ENCODE results near the gene TRAK1. TPM values are rescaled to one million over a fixed set of nuclear protein-coding genes. Genes with fewer than 3 reads are reported as not detected.

TRAK1 gene
- polyA plus RNA-seq, 4 donors, result 29.8 to 51.2 (median 46.7) TPM

DNA sequence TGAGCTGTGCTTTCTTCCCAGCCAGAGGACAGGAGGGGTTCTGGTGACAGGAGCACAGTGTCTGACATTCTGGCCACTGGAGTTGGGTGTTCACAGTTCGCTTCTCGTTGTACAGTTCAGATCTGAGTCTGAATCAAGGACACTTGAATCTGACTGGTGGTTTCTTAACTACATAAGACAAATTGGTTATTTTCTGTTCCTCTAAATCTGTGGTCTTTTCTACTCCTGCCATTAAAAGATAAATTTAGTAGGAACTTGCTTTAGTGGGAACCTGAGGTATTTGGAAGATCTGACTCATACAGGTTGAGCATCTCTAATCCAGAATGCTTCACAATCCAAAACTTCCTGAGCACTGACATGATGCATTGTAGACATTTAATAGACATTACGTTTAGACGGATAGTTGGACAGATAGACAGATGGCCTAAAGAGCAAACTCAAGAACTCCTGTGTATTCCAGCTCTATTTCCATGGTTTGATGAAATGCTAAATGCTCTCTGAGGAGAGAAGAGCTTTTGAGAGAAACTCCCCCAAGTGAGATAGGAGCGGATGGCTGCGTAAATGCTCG lies 103.9 kb downstream of the TRAK1 start:
- DNase-seq (ENCODE audit: low read depth in 4 of 4, low spot score in 3 of 4), result no peak

DNA sequence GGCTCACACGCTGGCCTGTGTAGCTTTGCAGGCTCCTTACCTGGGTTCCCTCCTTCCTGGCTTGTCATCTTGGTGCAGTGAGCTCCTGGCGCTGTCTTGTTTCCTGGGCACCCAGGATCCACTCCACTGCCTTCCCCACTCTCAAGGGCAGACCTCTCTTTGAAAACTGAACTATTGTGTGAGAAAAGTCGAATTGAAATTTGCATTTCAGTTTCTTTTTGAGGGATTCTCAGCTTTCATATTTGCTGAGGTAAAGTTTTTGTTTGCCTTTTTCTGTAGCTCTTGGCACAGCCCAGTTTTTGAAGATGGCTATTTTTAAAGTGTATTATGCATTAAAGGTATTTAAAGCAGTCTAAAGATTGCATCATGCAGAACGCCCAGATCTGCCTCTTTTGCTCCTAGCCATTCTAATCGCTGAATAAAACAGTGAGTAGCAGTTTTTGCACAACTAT lies 104.7 kb downstream of the TRAK1 start:
- no peak for DNase-seq (ENCODE audit: low read depth in 4 of 4, low spot score in 3 of 4)

DNA sequence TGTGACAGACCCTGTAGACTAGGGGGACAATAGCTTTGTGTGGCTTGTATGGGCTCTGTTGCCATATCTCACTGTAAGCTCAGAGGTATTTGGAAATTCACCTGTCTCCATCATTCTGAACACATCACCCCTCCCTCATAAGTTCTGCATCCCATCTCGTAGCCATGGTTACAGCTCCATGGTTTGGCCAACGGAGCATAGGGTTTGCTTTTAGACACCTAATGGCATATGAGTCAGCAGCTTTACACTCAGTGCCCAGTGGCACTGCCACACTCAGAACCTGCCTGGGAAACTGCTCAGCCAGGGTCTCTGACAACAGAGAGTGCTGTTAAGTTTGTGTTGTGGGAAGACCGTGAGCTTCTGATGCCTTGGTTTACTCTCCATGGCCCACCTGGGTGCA lies 107.6 kb downstream of the TRAK1 start:
- DNase-seq (ENCODE audit: low read depth in 4 of 4, low spot score in 3 of 4), result no peak

DNA sequence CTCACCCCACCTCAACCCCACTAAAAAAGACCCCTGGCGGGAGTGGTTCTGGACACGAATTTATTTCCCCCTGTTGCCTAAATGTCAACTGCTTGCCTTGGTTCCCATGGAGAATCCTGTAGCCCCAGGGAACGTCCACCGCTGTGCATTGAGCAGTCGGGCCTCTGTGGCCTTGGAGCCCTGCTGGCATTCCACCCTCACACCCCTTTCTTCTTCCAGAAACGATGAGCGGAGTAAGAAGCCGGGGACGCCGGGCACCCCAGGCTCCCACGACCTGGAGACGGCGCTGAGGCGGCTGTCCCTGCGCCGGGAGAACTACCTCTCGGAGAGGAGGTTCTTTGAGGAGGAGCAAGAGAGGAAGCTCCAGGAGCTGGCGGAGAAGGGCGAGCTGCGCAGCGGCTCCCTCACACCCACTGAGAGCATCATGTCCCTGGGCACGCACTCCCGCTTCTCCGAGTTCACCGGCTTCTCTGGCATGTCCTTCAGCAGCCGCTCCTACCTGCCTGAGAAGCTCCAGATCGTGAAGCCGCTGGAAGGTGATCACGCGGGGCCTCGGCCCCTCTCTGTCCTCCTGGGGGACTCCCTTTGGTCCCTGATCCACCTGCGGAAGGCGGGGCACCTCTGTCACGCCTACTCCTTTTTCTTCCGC lies 111.2 kb downstream of the TRAK1 start:
- DNase-seq (ENCODE audit: low read depth in 4 of 4, low spot score in 3 of 4), result no peak

DNA sequence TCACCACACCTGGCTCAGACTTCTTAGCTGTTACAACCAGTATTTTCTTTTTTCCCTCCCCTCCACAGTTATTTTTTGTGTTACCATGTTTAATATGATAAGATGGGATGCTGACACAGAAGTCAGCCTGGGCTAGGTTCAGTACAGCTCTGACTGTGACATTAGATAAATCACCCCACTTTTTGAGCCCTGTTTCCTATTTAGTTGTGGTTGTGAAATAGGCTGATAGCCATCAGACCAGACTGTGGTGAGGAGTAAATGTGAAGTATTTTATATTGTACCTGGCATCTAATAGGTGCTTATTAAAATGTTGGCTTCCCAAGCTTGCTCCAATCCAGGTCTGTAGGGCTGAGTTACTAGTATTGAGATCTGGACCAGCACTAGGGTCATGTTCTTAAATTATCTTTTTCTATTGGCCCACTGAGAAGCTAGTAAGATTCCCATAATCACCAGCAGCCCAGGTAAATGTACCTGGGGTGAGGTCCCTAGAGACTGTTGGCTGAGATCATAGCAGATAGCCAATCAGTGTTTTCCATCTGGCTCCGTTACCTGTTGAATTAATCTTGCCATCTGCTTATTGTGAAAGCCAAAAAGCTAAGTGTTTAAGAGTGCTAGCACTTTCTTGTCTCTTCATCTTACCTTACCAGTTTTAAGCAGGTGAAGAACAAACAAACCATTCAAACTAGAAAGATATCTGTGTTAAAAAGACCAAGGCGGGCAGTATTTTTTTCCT lies 113.9 kb downstream of the TRAK1 start:
- no peak for DNase-seq (ENCODE audit: low read depth in 4 of 4, low spot score in 3 of 4)

DNA sequence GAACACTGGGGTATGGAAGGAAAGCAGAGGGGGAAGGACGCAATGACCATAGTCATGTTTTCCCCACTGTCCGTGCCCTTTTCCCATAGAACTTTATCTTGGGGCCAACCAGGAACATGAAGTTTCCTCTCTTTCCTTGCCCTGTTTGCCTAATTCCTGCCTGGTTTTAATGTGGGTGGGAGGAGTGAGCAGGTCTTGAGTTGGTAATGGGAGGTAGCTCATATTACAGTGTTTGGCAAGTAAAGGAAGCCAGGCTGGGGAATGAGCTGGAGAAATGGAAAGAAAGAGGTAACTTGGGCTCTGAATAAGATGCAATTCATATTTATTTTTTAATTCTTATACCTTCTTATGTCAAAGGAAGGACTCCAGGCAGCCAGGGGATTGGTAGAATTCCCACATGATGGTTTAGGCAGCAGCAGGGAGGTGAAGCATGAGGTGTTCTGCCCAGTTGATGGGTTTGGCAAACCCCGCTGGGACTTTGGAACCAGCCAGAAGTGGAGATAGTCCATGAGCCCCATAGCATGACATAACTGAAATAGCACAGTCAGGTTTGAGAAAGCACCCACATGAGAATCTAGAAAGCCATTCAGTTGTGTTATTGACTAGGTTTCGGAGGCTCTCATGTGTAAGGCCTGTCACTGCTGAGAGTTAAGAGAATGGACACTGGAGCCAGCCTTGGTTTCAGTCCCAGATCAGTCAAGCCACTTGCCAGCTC lies 114.8 kb downstream of the TRAK1 start:
- DNase-seq (ENCODE audit: low read depth in 4 of 4, low spot score in 3 of 4), result no peak

DNA sequence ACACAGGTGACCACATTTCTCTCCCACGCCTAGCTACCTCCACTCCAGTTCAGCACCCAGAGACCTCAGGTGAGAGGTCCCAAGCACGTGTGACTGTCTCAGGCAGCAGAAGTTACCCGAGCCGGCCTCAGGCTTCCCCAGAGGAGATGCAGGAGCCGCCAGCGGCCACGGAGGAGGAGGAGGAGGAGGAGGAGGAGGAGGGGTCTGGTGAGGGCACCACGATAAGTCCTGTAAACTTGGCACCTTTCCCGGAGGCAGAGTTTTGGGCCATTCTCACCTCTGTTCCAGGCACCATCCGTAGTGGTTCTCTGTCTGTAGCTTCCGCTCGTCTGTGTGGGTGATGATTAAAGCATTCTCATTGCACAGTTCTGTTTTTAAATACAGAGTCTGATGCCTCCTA lies 118.8 kb downstream of the TRAK1 start:
- no peak for DNase-seq (ENCODE audit: low read depth in 4 of 4, low spot score in 3 of 4)

DNA sequence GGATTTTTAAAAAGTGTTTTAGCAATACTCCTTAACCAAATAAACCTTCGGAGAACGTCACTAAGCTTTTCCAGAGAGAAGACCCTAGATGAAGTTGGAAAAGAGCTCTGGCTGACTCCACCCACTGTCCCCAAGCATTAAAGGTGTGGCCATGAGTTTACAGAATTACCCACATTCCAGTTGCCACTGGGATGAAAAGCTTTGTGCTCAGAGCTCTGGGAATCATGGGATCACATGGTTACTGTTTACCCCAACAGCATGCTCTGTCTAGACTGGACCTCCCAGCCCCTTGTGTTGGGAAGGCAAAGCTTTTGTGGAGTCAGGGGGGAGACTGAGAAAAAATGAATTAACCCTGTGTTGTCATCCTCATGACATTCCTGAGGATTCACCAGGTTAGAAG lies 119.6 kb downstream of the TRAK1 start:
- DNase-seq (ENCODE audit: low read depth in 4 of 4, low spot score in 3 of 4), result no peak

DNA sequence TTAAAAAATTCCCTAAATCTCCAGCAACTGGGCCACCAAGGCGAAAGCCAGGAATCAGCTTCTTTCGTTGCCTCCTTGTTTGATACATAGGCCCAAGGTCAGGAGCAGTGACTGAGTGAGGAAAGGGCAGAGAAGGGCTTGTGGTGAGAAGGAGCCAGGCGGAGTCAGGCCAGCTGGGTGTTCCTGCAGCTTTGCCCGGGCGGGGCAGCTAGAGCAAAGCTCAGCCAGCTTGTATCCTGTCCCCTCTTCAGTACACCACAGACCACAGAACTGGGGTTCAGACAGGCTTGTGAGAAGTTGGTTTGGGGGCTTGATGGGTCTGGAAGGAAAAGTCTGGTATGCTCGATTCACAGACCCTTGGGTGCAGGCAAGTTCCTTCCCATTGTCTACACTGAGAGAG lies 122.3 kb downstream of the TRAK1 start:
- DNase-seq (ENCODE audit: low read depth in 4 of 4, low spot score in 3 of 4), result no peak

DNA sequence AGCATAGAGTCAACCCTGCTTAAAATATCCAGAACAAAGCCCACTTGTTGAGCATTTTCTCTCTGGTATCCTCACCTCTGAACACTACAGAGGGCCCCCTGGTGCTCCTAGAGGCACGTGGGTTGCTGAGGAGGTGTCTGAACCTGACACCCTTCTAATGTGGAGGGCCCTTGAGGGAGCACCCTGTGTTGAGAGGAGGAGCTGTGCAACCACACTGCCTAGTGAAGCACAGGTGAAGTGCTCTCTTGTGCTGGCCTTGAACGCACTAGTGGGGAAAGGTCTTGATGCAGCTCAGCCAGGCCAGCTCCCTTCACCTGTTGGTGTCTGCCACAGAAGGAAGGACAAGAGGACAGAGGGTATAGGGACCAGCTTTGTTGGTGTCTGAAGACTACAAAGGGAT lies 122.9 kb downstream of the TRAK1 start:
- no peak for DNase-seq (ENCODE audit: low read depth in 4 of 4, low spot score in 3 of 4)

DNA sequence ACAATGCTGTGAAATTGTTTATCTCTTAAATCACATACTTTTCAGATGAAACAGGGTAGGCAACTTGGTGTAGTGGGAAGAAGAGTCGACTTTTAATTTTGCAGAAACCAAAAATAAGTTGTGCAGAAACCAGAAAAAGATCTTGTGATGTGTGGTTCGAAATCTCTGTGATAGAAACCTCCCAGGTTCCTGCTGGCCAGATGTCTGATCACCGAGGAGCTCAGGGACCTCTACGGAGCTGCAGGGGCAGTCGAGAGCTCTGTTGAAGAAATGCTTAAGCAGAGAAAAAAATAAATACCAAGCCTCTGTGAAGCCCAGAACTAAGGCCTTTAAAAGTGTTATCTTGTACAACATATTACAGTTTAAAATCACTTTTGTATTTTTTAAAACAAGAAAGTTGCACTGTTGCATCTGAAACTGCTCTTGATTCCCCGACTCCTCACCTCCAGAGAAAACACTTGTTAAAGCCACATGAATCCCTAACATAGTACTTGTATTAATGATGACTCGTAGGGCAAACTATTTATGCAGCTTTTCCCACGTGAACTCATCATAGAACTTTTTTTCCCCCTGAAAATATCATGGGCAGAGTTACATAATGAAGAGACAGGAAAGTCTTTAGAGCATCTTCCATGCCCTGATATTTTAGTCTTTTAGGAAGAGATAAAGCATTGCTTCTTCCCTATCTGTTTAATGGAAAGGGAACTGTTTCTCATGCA lies 123.6 kb downstream of the TRAK1 start:
- DNase-seq (ENCODE audit: low read depth in 4 of 4, low spot score in 3 of 4), result no peak

DNA sequence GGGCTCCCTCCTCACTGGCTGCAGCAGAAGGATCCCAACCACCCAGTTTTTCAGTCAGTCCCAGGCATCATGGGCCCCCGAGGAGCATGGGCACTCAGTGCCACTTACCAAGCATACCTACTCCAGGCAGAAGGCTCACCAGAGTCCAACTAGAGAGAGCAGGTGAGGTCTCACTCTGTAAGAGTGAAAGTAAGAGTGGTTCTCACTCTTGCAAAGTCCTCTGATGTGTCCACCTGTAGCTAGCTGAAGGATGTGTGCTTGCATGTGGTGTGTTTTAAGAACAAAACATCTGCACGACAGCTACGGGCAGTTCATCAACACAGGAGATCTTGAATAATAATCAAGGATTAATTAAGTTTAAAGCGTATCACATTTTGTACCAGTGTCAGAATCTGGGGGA lies 125.1 kb downstream of the TRAK1 start:
- DNase-seq (ENCODE audit: low read depth in 4 of 4, low spot score in 3 of 4), result no peak

DNA sequence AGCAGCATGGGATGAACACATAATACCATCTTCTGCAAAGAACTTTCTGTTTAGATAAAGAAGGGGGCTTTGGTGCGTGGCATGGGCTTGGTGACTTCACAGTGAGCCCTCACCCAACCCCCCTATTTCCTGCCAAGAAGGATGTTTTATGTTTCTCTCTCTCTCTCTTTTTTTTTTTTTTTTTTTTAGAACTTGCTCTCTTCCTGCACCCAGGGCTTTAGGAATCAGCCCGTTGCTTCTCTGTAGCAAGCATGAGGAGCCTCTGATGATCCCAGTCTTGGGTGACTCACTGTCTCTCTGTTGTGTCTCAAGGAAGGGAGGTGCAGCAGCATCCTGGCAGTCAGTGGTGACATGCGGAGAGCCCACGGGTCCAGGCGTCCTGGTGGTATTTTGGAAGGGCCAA lies 125.8 kb downstream of the TRAK1 start:
- DNase-seq (ENCODE audit: low read depth in 4 of 4, low spot score in 3 of 4), result no peak

DNA sequence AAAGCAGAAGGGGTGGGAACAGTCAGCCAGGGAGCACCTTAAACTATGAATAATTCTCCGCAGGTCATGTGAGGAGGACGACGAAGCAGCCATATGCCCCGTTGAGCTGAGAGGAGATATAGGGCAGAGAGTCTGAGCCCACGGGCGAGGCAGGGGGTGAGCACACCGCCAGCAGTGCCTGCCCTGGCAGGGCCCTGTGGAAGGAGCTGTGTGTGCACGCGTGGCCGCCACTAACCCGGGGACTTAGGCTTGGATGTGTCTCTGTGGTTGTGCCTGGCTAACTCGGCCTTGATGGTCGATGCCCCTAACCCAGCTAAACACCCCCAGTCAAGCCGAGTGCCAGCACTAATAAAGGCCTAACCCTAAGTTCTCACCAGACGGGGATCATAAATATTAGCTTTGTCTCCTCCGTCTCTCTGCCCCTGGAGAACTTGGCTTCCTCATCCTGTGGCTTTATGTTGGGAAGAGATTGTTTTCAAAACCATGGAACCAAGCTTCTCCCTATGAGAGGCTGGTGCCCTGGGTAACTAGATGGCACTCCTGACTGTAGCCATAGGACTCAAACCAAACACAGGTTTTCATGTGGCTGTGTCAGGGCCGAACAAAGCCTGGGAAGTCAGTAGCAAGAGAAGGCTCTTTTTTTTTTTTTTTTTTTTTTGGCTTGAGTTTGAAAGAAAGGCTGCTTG lies 129.4 kb downstream of the TRAK1 start:
- DNase-seq (ENCODE audit: low read depth in 4 of 4, low spot score in 3 of 4), result no peak

DNA sequence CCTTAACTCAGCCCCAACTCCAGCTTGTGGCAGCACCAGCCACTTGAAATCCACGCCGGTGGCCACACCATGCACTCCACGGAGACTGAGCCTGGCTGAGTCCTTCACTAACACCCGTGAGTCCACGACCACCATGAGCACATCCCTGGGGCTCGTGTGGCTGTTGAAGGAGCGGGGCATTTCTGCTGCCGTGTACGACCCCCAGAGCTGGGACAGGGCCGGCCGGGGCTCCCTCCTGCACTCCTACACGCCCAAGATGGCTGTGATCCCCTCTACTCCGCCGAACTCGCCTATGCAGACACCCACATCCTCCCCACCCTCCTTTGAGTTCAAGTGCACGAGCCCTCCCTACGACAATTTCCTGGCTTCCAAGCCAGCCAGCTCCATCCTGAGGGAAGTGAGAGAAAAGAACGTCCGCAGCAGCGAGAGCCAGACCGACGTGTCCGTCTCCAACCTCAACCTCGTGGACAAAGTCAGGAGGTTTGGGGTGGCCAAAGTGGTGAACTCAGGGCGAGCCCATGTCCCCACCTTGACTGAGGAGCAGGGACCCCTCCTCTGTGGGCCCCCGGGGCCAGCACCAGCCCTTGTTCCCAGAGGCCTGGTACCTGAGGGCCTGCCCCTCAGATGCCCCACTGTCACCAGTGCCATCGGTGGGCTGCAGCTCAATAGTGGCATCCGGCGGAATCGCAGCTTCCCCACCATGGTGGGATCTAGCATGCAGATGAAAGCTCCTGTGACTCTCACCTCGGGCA lies 132.0 kb downstream of the TRAK1 start:
- no peak for DNase-seq (ENCODE audit: low read depth in 4 of 4, low spot score in 3 of 4)

DNA sequence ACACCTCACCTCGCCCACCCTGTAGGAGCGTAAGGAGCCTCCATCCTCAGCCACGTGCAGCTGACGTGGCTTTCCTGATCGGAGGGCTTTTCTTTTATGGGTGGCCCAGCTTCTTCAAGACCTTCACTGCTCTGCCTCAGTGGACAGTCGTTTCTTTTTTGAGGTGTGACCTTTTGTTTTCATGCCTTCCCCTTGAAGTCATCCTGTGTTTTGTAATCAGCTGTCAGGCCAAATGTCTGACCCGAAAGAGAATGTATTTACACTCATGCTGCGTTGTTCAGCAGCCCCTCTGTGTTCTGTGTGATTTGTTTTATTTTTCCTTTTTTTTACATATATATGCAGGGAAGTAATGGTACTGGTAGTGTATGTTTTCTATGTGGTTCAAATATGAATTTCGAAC lies 133.0 kb downstream of the TRAK1 start:
- DNase-seq (ENCODE audit: low read depth in 4 of 4, low spot score in 3 of 4), result no peak

DNA sequence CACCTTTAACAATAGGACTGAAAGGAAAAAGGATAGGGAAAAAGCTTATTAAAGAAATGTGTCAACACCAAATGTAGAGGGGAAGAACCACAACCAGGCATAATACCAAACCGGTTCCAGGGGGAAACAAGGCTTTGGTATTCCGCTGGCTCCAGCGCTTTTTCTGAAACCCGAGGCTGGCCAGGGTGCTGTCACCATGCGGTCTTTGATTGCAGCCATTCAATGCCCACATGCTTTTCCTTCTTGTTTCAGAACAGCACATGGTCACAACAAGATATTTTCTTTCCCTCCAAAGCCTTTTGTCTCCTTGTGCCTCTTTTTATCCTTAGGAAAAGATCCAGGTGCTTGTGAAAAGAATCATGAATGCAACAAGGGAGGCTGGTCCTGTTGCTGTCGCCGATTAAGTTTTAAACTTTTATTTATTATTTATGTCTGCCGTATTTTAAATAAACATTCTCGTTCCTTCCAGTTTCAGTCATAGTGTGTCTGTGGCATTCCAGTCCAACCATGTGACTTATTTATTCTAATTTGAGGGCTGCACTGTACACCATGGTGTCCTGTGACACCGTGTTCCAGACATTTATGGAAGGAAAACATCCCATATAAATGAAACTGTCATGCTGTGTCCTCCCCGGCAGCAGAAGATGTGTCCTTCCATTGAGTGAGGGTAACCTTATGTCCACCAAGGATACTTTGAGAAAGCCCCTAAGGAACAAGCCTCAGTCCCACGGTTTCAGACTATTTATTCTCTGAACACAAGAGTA lies 133.7 kb downstream of the TRAK1 start:
- no peak for DNase-seq (ENCODE audit: low read depth in 4 of 4, low spot score in 3 of 4)

DNA sequence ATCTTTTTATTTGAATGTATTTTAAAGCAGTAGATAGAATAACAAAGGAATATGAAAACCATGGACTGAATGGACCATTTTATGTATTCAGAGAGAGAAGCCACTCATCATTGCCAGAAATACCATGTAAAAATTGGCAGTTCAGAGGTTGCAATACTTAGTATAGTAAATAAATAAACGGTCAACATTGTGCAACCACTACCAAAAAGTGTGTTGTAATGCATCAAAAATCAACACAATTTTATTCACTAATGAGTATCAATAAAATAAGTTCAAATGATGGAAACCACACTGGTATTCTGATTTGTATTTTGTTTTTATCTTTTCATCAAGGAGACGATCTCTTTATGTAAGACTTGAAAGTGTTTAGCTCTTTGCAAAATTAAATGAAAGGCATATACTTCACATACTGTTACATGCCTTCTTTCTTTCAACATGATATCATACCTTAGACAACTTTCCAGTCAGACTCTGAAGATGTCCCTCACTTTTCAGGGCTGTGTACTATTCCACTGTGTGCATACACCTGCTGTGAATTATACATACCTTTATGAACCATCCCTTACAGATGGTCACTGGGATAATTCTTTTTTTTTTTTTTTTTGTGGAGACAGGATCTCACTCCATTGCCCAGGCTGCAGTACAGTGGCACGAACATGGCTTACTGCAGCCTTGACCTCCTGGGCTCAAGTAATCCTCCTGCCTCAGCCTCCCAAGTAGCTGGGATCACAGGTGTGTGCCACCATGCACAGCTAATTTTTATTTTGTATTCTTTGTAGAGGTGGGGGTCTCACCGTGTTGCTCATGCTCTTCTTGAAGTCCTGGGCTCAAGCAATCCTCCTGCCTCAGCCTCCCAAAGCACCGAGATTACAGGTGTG lies 134.6 kb downstream of the TRAK1 start:
- no peak for DNase-seq (ENCODE audit: low read depth in 4 of 4, low spot score in 3 of 4)
